Smooth muscle cell (in vitro differentiated cells): ENCODE data around the gene TCAP. TPM values are rescaled to one million over a fixed set of nuclear protein-coding genes. Genes with fewer than 3 reads are reported as not detected.

Source experiments
- DNase-seq: peaks from one replicate; lab custom pipeline; 2025; ENCODE audit not compliant: unreplicated experiment; lab: John Stamatoyannopoulos, UW
- H2AFZ ChIP-seq: fragments of 200-600 bp; sonication (generic); 2 replicates; pipeline ENCODE4 v1.6.0; 2016; ENCODE audit warnings: antibody characterized with exemption, low read depth, mild to moderate bottlenecking
- H3F3A ChIP-seq: fragments of 200-600 bp; sonication (generic); 2 replicates; pipeline ENCODE4 v1.6.0; 2017; ENCODE audit warnings: antibody characterized with exemption, low read depth
- H3K27ac ChIP-seq: fragments of 200-600 bp; sonication (generic); 2 replicates; pipeline ENCODE4 v1.5.1; 2016; ENCODE audit warnings: low read depth, mild to moderate bottlenecking
- H3K27me3 ChIP-seq: fragments of 200-600 bp; sonication (generic); 2 replicates; pipeline ENCODE4 v1.6.1; 2016; ENCODE audit warnings: low read depth, mild to moderate bottlenecking
- H3K36me3 ChIP-seq: fragments of 200-600 bp; sonication (generic); 2 replicates; pipeline ENCODE4 v1.5.1; 2016; ENCODE audit warnings: low read depth
- H3K4me1 ChIP-seq: fragments of 200-600 bp; sonication (generic); 2 replicates; pipeline ENCODE4 v1.5.1; 2016; ENCODE audit warnings: low read depth
- H3K4me2 ChIP-seq: fragments of 200-600 bp; sonication (generic); 2 replicates; pipeline ENCODE4 v1.6.0; 2016; ENCODE audit warnings: mild to moderate bottlenecking
- H3K4me3 ChIP-seq: fragments of 200-600 bp; sonication (generic); 2 replicates; pipeline ENCODE4 v1.5.1; 2016; ENCODE audit warnings: mild to moderate bottlenecking
- H3K79me2 ChIP-seq: fragments of 200-600 bp; sonication (generic); 2 replicates; pipeline ENCODE4 v1.6.0; 2016; ENCODE audit warnings: low read depth, mild to moderate bottlenecking
- H3K9ac ChIP-seq: fragments of 200-600 bp; sonication (generic); 2 replicates; pipeline ENCODE4 v1.6.0; 2016; ENCODE audit warnings: low read depth
- H3K9me3 ChIP-seq: fragments of 200-600 bp; sonication (generic); replicated peaks from 2 replicates; pipeline ENCODE4 v1.5.1; 2016; ENCODE audit warnings: low read depth
- H4K20me1 ChIP-seq: fragments of 200-600 bp; sonication (generic); 2 replicates; pipeline ENCODE4 v1.6.0; 2016; ENCODE audit warnings: low read depth
- WGBS: methylation state at CpG from one replicate; pipeline ENCODE4 v1.1.7; 2016; ENCODE audit warnings: low lambda C conversion rate; 5-methylcytosine and 5-hydroxymethylcytosine counted together
- polyA plus RNA-seq: library from polyadenylated mRNA; unstranded; fragments of >200 nt; fragmentation: Nextera tagmentation; extraction: Ambion mirVana; gene quantifications from 2 replicates; pipeline ENCODE4 v1.2.1, GENCODE V29; 2016
- total RNA-seq: library from RNA; depleted of rRNA; stranded (reverse); fragments of >200 nt; gene quantifications from 2 replicates; pipeline ENCODE4 v1.2.3, GENCODE V29; 2014
- TF ChIP-seq, protein P1 (sequence below): fragments of 200-600 bp; sonication (generic); IDR thresholded peaks from 2 replicates; pipeline ENCODE4 v1.5.1; 2017; ENCODE audit warnings: borderline replicate concordance, mild to moderate bottlenecking, antibody characterized with exemption; ENCODE audit not compliant: insufficient read depth, poor library complexity, severe bottlenecking

Gene TCAP
- total and polyA plus RNA-seq, 2 experiments from 2014 or later, result 0.41 TPM; not detected in 1

DNA sequence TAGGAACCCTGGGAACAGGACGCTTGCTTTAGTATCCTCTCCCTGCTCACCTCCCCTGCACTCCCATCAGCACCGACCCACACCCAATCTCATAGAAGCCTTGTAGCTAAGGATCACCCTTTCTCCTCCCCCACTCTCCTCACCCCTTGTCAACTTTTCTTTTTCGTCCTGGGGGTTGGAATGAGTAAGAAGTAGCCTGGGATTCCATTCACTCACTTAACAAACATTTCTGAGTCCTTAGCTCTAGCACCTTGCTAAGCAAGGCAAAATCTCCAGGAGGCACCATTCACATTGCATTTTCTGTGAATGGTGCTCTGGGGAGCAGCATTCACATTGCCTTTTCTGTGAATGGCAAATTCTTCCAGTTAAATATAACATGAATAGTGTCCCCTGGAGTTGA is 23.8 kb downstream of the TCAP start:
- DNase-seq, result no peak
- Histone ChIP-seq H3K27me3 (no peaks in the 10 kb centered on the region), H4K20me1 (no peaks in the 10 kb centered on the region), H3K27ac (no peak overlapping the region), H3K9ac (no peak overlapping the region), H3K79me2 (no peaks in the 10 kb centered on the region), H3F3A (peaks cover 4% of the 10 kb centered on the region), H3K4me2 (peak overlapping the region; percentile 97), H3K4me3 (peak overlapping the region; percentile 73), H3K4me1 (peaks cover 4% of the 10 kb centered on the region), H2AFZ (no peak overlapping the region), H3K36me3 (no peaks in the 10 kb centered on the region), H3K9me3 (no peaks in the 10 kb centered on the region)
- TF ChIP-seq, protein P1, sequence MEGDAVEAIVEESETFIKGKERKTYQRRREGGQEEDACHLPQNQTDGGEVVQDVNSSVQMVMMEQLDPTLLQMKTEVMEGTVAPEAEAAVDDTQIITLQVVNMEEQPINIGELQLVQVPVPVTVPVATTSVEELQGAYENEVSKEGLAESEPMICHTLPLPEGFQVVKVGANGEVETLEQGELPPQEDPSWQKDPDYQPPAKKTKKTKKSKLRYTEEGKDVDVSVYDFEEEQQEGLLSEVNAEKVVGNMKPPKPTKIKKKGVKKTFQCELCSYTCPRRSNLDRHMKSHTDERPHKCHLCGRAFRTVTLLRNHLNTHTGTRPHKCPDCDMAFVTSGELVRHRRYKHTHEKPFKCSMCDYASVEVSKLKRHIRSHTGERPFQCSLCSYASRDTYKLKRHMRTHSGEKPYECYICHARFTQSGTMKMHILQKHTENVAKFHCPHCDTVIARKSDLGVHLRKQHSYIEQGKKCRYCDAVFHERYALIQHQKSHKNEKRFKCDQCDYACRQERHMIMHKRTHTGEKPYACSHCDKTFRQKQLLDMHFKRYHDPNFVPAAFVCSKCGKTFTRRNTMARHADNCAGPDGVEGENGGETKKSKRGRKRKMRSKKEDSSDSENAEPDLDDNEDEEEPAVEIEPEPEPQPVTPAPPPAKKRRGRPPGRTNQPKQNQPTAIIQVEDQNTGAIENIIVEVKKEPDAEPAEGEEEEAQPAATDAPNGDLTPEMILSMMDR, result no peak
- 34% methylated on average over 3 of the region's 3 CpGs for WGBS

DNA sequence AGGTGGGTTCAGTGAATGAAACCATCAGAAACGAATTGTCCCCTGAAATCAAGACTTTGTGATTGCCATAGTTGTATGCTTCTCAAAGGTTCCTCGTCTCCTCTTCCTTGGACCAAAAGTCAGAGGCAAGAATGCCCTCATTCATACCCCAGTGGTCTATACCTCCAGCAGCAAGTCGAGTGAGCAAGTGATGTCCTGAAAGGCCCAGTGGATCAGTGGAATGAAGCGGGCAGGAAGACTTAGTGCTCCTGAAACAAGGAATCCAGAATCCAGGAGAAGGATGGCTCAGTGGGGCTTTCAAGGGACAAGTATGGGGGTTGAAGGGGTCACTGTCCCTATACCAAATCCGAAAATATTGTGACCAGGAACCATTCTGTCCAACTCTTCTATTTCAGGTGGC is 29.4 kb downstream of the TCAP start:
- Histone ChIP-seq H4K20me1 (no peaks in the 10 kb centered on the region), H3K9me3 (no peaks in the 10 kb centered on the region), H3K79me2 (no peaks in the 10 kb centered on the region), H3K27ac (no peak overlapping the region), H3K4me1 (peaks cover 18% of the 10 kb centered on the region), H3K4me3 (no peak overlapping the region), H3K9ac (no peak overlapping the region), H2AFZ (no peak overlapping the region), H3K27me3 (no peaks in the 10 kb centered on the region), H3K36me3 (no peaks in the 10 kb centered on the region), H3K4me2 (no peak overlapping the region), H3F3A (no peaks in the 10 kb centered on the region)
- TF ChIP-seq, protein P1, result no peak
- WGBS, result 92% methylated on average over 5 of the region's 5 CpGs
- no peak for DNase-seq

DNA sequence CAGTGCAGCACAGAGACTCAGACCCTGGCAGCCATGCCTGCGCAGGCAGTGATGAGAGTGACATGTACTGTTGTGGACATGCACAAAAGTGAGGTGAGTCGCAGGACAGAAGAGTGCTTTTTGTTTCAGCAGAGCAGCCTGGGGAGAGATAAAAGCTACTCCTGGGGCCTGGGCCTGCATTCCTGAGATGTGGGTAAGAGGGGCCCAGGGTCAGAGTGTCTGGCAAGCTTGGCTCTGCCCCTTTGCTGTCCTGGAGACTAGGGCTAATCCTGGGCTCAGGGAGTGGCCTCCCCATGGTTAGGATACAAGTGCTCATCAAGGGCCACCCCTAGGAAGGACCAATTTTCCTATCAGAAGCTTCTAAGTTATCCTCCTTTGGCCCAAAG is 29.9 kb downstream of the TCAP start:
- H3K79me2 ChIP-seq, result peaks cover 3% of the 10 kb centered on the region
- no peak for DNase-seq
- H3K4me2 ChIP-seq, result no peak overlapping the region
- no peak overlapping the region for H3K4me3 ChIP-seq
- H3K4me1 ChIP-seq, result peaks cover 18% of the 10 kb centered on the region
- no peaks in the 10 kb centered on the region for H3K9me3 ChIP-seq
- H3K27ac ChIP-seq, result no peak overlapping the region
- H3K36me3 ChIP-seq, result no peaks in the 10 kb centered on the region
- no peak overlapping the region for H2AFZ ChIP-seq
- WGBS, result 69% methylated on average over 2 of the region's 2 CpGs
- TF ChIP-seq, protein P1, result no peak
- H3F3A ChIP-seq, result no peaks in the 10 kb centered on the region
- H4K20me1 ChIP-seq, result no peaks in the 10 kb centered on the region
- H3K9ac ChIP-seq, result no peak overlapping the region
- H3K27me3 ChIP-seq, result no peaks in the 10 kb centered on the region

DNA sequence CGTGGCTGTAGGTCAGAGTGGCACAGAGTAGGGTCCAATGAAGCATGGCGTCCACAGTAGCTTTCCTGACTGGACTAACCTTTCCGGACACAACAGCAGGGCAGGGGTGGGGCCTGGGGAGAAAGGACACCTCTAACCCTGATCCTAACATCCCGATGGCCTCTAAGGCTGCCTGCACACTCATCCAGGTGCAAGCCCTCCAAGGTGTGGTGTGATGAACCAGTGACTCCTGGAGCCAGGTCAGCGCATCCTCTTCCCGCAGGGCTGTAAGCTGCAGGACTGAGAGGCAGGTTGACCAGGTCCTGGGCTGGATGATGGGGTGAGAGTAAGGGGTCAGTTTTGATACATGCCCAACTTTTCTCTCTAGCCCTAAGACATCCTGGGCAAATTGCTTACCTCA is 31.6 kb downstream of the TCAP start:
- TF ChIP-seq, protein P1, result no peak
- Histone ChIP-seq H2AFZ (no peak overlapping the region), H3K4me2 (no peak overlapping the region), H3K79me2 (peaks cover 17% of the 10 kb centered on the region), H3F3A (no peaks in the 10 kb centered on the region), H3K4me1 (peaks cover 25% of the 10 kb centered on the region), H3K36me3 (no peaks in the 10 kb centered on the region), H4K20me1 (peaks cover 9% of the 10 kb centered on the region), H3K27me3 (no peaks in the 10 kb centered on the region), H3K4me3 (no peak overlapping the region), H3K9me3 (no peaks in the 10 kb centered on the region), H3K9ac (no peak overlapping the region), H3K27ac (no peak overlapping the region)
- 87% methylated on average over 6 of the region's 6 CpGs for WGBS
- no peak for DNase-seq
